HEK293 (cell line): Measurements from ENCODE around the gene KIF26B.

Experiments used
- CTCF ChIA-PET: fragments of 350-600 bp; formaldehyde crosslinking; extraction: SDS; loops from one replicate; lab custom pipeline; 2021; ENCODE audit warnings: antibody characterized with exemption; lab: Yijun Ruan, JAX
- POLR2A ChIA-PET: fragments of 300-600 bp; formaldehyde crosslinking; extraction: SDS; loops from one replicate; lab custom pipeline; 2020; ENCODE audit warnings: antibody characterized with exemption, inconsistent platforms; lab: Yijun Ruan, JAX
- H3K27ac ChIP-seq: fragments of 200-500 bp; sonication (Bioruptor generic); 2 replicates; pipeline ENCODE4 v1.5.1; 2014; ENCODE audit warnings: low read depth, low read length, control low read depth, inconsistent platforms; ENCODE audit errors: extremely low read depth
- H3K36me3 ChIP-seq, 2 experiments: fragments of 200-500 bp in 1 of 2; sonication (Bioruptor generic) in 1 of 2; 1 replicate in 1 of 2; 2 replicates in 1 of 2; pipeline ENCODE4 v1.5.1; 2014 to 2017; ENCODE audit warnings: inconsistent platforms in 2 of 2, low read length in 2 of 2; ENCODE audit not compliant: control insufficient read depth in 2 of 2, insufficient read depth in 1 of 2
- H3K4me1 ChIP-seq: fragments of 200-500 bp; sonication (Bioruptor generic); 2 replicates; pipeline ENCODE4 v1.5.1; 2014; ENCODE audit warnings: mild to moderate bottlenecking, low read length, inconsistent platforms; ENCODE audit not compliant: control insufficient read depth, insufficient read depth
- H3K4me3 ChIP-seq: 2 replicates; pipeline ENCODE4 v1.5.1; 2011; ENCODE audit warnings: low read depth, mild to moderate bottlenecking, control low read depth, low read length, moderate library complexity
- H3K9me3 ChIP-seq: fragments of 200-500 bp; sonication (Bioruptor generic); 2 replicates; pipeline ENCODE4 v1.5.1; 2014; ENCODE audit warnings: low read depth, low read length, inconsistent platforms; ENCODE audit not compliant: control insufficient read depth, insufficient read depth
- BCL11B ChIP-seq: fragments of 450-650 bp; formaldehyde crosslinking; IDR thresholded peaks from 2 replicates; pipeline ENCODE4 v1.5.1; 2016; ENCODE audit warnings: low read depth, missing biosample characterization, missing genetic modification characterization
- BCL6B ChIP-seq: fragments of 450-650 bp; formaldehyde crosslinking; IDR thresholded peaks from 2 replicates; pipeline ENCODE4 v1.5.1; 2017; ENCODE audit warnings: missing biosample characterization, missing genetic modification characterization
- GLI4 ChIP-seq: fragments of 450-650 bp; formaldehyde crosslinking; IDR thresholded peaks from 2 replicates; pipeline ENCODE4 v1.5.1; 2016; ENCODE audit warnings: missing biosample characterization, missing genetic modification characterization
- HOXC10 ChIP-seq: sonication (generic); formaldehyde crosslinking; IDR thresholded peaks from 2 replicates; pipeline ENCODE4 v1.8.1; 2023; ENCODE audit warnings: mild to moderate bottlenecking, missing genetic modification reagents
- KLF7 ChIP-seq: fragments of 450-650 bp; formaldehyde crosslinking; IDR thresholded peaks from 2 replicates; pipeline ENCODE4 v1.5.1; 2016; ENCODE audit warnings: missing biosample characterization, missing genetic modification characterization, borderline replicate concordance
- RBAK ChIP-seq: fragments of 450-650 bp; formaldehyde crosslinking; IDR thresholded peaks from 2 replicates; pipeline ENCODE4 v1.5.1; 2016; ENCODE audit warnings: missing biosample characterization, missing genetic modification characterization
- SCRT1 ChIP-seq: fragments of 450-650 bp; formaldehyde crosslinking; IDR thresholded peaks from 2 replicates; pipeline ENCODE4 v1.5.1; 2016; ENCODE audit warnings: missing biosample characterization, missing genetic modification characterization, borderline replicate concordance
- SCRT2 ChIP-seq: fragments of 450-650 bp; formaldehyde crosslinking; IDR thresholded peaks from 2 replicates; pipeline ENCODE4 v1.5.1; 2016; ENCODE audit warnings: missing biosample characterization, missing genetic modification characterization
- SETDB1 ChIP-seq: IDR thresholded peaks from one replicate; pipeline ENCODE4 v1.6.1; 2017; ENCODE audit warnings: mild to moderate bottlenecking, low read length, moderate library complexity, mixed read lengths; ENCODE audit not compliant: insufficient read length
- SP7 ChIP-seq: fragments of 450-650 bp; formaldehyde crosslinking; IDR thresholded peaks from 2 replicates; pipeline ENCODE4 v1.5.1; 2016; ENCODE audit warnings: missing biosample characterization, missing genetic modification characterization
- TCF7L2 ChIP-seq: IDR thresholded peaks from 2 replicates; pipeline ENCODE4 v1.6.1; 2011; ENCODE audit warnings: low read depth, mild to moderate bottlenecking, inconsistent platforms, low read length, moderate library complexity, borderline replicate concordance
- ZBTB21 ChIP-seq: fragments of 450-650 bp; formaldehyde crosslinking; IDR thresholded peaks from 2 replicates; pipeline ENCODE4 v1.5.1; 2017; ENCODE audit warnings: missing biosample characterization, missing genetic modification characterization
- ZFP37 ChIP-seq: fragments of 450-650 bp; formaldehyde crosslinking; IDR thresholded peaks from 2 replicates; pipeline ENCODE4 v1.5.1; 2016; ENCODE audit warnings: missing biosample characterization, missing genetic modification characterization
- ZNF184 ChIP-seq: fragments of 450-650 bp; IDR thresholded peaks from 2 replicates; pipeline ENCODE4 v1.5.1; 2018; ENCODE audit warnings: missing biosample characterization, mild to moderate bottlenecking, missing genetic modification characterization
- ZNF223 ChIP-seq: fragments of 450-650 bp; formaldehyde crosslinking; IDR thresholded peaks from 2 replicates; pipeline ENCODE4 v1.5.1; 2016; ENCODE audit warnings: missing biosample characterization, missing genetic modification characterization
- ZNF274 ChIP-seq, 2 experiments: fragments of 200-500 bp in 1 of 2; fragments of 450-650 bp in 1 of 2; sonication (Bioruptor generic) in 1 of 2; formaldehyde crosslinking in 1 of 2; IDR thresholded peaks; 2 replicates each; pipeline versions ENCODE4 v1.5.1 to v1.6.1; 2014 to 2016; ENCODE audit warnings: borderline replicate concordance in 1 of 2, inconsistent platforms in 1 of 2, low read length in 1 of 2, missing biosample characterization in 1 of 2, missing genetic modification characterization in 1 of 2
- ZNF280C ChIP-seq: fragments of 450-650 bp; formaldehyde crosslinking; IDR thresholded peaks from 2 replicates; pipeline ENCODE4 v1.5.1; 2016; ENCODE audit warnings: missing biosample characterization, missing genetic modification characterization
- ZNF302 ChIP-seq: fragments of 450-650 bp; formaldehyde crosslinking; IDR thresholded peaks from 2 replicates; pipeline ENCODE4 v1.5.1; 2016; ENCODE audit warnings: missing biosample characterization, missing genetic modification characterization, low read depth
- ZNF426 ChIP-seq: fragments of 450-650 bp; formaldehyde crosslinking; IDR thresholded peaks from 2 replicates; pipeline ENCODE4 v1.5.1; 2017; ENCODE audit warnings: missing biosample characterization, missing genetic modification characterization, mild to moderate bottlenecking, inconsistent platforms, moderate library complexity
- ZNF514 ChIP-seq: fragments of 450-650 bp; formaldehyde crosslinking; IDR thresholded peaks from 2 replicates; pipeline ENCODE4 v1.5.1; 2016; ENCODE audit warnings: missing biosample characterization, missing genetic modification characterization
- ZSCAN18 ChIP-seq: fragments of 450-650 bp; formaldehyde crosslinking; IDR thresholded peaks from 2 replicates; pipeline ENCODE4 v1.5.1; 2016; ENCODE audit warnings: missing biosample characterization, missing genetic modification characterization
- TF ChIP-seq, protein P1 (sequence below): fragments of 450-650 bp; formaldehyde crosslinking; IDR thresholded peaks from 2 replicates; pipeline ENCODE4 v1.5.1; 2016; ENCODE audit warnings: missing biosample characterization, missing genetic modification characterization
- TF ChIP-seq, protein P2 (sequence below): fragments of 450-650 bp; formaldehyde crosslinking; IDR thresholded peaks from 2 replicates; pipeline ENCODE4 v1.5.1; 2017; ENCODE audit warnings: missing biosample characterization, missing genetic modification characterization
- TF ChIP-seq, protein P3 (sequence below): fragments of 450-650 bp; formaldehyde crosslinking; IDR thresholded peaks from 2 replicates; pipeline ENCODE4 v1.5.1; 2016; ENCODE audit warnings: missing biosample characterization, missing genetic modification characterization

KIF26B gene

DNA sequence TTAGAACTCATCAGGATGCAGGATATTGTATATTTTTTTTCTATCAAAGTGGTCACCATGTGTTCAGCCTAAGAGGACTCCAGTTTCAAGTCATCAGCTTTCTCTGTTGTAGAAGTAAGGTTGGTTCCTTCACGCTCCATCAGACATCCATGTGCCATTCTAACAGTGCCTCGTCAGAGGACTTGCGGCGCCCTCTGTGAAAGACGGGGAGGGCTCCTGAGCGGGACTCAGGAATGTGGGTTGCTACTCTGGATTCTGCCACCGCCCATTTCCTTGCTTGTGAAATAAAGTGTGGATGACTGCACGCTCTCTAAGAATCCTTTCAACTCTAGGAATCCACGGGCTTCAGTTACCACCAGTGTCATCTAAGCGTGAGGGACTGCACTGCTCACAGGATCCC lies 593.5 kb downstream of the KIF26B start (continued):
- TF ChIP-seq ZNF302 (tag by site-specific recombination): no peak
- TF ChIP-seq SP7 (tag by site-specific recombination): no peak
- TF ChIP-seq, protein P1, sequence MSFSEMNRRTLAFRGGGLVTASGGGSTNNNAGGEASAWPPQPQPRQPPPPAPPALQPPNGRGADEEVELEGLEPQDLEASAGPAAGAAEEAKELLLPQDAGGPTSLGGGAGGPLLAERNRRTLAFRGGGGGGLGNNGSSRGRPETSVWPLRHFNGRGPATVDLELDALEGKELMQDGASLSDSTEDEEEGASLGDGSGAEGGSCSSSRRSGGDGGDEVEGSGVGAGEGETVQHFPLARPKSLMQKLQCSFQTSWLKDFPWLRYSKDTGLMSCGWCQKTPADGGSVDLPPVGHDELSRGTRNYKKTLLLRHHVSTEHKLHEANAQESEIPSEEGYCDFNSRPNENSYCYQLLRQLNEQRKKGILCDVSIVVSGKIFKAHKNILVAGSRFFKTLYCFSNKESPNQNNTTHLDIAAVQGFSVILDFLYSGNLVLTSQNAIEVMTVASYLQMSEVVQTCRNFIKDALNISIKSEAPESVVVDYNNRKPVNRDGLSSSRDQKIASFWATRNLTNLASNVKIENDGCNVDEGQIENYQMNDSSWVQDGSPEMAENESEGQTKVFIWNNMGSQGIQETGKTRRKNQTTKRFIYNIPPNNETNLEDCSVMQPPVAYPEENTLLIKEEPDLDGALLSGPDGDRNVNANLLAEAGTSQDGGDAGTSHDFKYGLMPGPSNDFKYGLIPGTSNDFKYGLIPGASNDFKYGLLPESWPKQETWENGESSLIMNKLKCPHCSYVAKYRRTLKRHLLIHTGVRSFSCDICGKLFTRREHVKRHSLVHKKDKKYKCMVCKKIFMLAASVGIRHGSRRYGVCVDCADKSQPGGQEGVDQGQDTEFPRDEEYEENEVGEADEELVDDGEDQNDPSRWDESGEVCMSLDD (tag by site-specific recombination): no peak
- no peak for TF ChIP-seq GLI4 (tag by site-specific recombination)
- no peak for TF ChIP-seq ZNF514 (tag by site-specific recombination)
- TF ChIP-seq TCF7L2: no peak
- no peak for TF ChIP-seq ZNF280C
- TF ChIP-seq KLF7 (tag by site-specific recombination): no peak
- no peak for TF ChIP-seq SETDB1
- no peak for TF ChIP-seq HOXC10 (CRISPR knock-in tag)
- no peak for TF ChIP-seq ZNF274 (IDR thresholded peaks at IDR 0.05; ENCODE audit: low read length)
- TF ChIP-seq ZNF274 (tag by site-specific recombination; IDR thresholded peaks at IDR 0.05; ENCODE audit: borderline replicate concordance): no peak
- no peak for TF ChIP-seq ZNF426 (tag by site-specific recombination)

GRCh38 chr1:245748646-245749045 lies 593.9 kb downstream of the KIF26B start:
- Histone ChIP-seq H3K27ac (no peak overlapping the region), H3K9me3 (no peaks in the 10 kb centered on the region), H3K4me3 (no peak overlapping the region), H3K36me3 (no peaks in the 10 kb centered on the region), H3K4me1 (no peaks in the 10 kb centered on the region)
- CTCF ChIA-PET: no interaction called here
- POLR2A ChIA-PET: no interaction called here
- TF ChIP-seq ZNF184: no peak
- no peak for TF ChIP-seq SETDB1
- no peak for TF ChIP-seq KLF7 (tag by site-specific recombination)
- no peak for TF ChIP-seq SCRT2 (tag by site-specific recombination)
- TF ChIP-seq, protein P2, sequence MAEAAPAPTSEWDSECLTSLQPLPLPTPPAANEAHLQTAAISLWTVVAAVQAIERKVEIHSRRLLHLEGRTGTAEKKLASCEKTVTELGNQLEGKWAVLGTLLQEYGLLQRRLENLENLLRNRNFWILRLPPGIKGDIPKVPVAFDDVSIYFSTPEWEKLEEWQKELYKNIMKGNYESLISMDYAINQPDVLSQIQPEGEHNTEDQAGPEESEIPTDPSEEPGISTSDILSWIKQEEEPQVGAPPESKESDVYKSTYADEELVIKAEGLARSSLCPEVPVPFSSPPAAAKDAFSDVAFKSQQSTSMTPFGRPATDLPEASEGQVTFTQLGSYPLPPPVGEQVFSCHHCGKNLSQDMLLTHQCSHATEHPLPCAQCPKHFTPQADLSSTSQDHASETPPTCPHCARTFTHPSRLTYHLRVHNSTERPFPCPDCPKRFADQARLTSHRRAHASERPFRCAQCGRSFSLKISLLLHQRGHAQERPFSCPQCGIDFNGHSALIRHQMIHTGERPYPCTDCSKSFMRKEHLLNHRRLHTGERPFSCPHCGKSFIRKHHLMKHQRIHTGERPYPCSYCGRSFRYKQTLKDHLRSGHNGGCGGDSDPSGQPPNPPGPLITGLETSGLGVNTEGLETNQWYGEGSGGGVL (tag by site-specific recombination): no peak
- TF ChIP-seq BCL6B (tag by site-specific recombination): no peak
- no peak for TF ChIP-seq BCL11B (tag by site-specific recombination)
- no peak for TF ChIP-seq RBAK (tag by site-specific recombination)
- no peak for TF ChIP-seq SCRT1 (tag by site-specific recombination)
- TF ChIP-seq, protein P3, sequence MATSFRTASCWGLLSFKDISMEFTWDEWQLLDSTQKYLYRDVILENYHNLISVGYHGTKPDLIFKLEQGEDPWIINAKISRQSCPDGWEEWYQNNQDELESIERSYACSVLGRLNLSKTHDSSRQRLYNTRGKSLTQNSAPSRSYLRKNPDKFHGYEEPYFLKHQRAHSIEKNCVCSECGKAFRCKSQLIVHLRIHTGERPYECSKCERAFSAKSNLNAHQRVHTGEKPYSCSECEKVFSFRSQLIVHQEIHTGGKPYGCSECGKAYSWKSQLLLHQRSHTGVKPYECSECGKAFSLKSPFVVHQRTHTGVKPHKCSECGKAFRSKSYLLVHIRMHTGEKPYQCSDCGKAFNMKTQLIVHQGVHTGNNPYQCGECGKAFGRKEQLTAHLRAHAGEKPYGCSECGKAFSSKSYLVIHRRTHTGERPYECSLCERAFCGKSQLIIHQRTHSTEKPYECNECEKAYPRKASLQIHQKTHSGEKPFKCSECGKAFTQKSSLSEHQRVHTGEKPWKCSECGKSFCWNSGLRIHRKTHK (tag by site-specific recombination): no peak
- TF ChIP-seq ZNF223 (tag by site-specific recombination): no peak
- TF ChIP-seq ZFP37: no peak
- TF ChIP-seq ZBTB21 (tag by site-specific recombination): no peak
- no peak for TF ChIP-seq ZSCAN18 (tag by site-specific recombination)
